ENCODE results near the gene NELFB. TPM values are rescaled to one million over a fixed set of nuclear protein-coding genes. Genes with fewer than 3 reads are reported as not detected.

NELFB gene
- total and polyA plus RNA-seq, 4 donors = 21.7 to 47.9 (median 38.2) TPM

DNA sequence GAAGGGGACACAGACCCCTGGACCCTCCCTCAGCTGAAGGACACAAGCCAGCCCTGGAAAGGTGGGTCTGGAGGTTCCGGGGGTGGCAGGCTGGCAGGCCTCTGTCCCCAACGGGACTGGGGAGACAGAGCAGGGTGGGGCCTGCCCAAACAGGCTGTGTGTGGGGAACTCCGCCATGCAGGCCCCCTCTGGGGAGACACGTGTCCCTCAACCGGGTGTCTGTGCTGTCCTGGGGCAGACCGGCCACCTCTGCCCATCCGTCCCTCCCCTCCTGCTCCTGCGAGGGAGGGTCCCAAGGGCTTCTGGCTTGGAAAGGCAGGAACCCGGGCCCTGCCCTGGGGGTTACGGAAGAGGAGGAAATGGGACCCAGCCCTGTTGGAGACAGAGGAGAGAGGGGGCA, 23.0 kb upstream of the NELFB start:
- Histone ChIP-seq H3K9me3 (ENCODE audit: control insufficient read depth, low read length) (no peaks in the 10 kb centered on the region), H3K4me3 (ENCODE audit: low read length in 2 of 2) (no peak overlapping the region), H3K4me1 (ENCODE audit: control insufficient read depth in 1 of 2, insufficient read depth in 2 of 2, low read length in 2 of 2) (no peaks in the 10 kb centered on the region), H3K36me3 (ENCODE audit: control insufficient read depth in 1 of 2, insufficient read depth in 2 of 2, low read length in 1 of 2) (no peaks in the 10 kb centered on the region), H3K27ac (ENCODE audit: low read depth in 1 of 2, low read length in 2 of 2) (no peak overlapping the region), H3K27me3 (ENCODE audit: control insufficient read depth in 1 of 2, insufficient read depth in 2 of 2, low read length in 1 of 2) (no peaks in the 10 kb centered on the region)
- intact Hi-C loops (cut with DNase I) = no loop called here
- 62 to 70% methylated on average over 10 of the region's 10 CpGs for WGBS, 2 donors
- DNase-seq (no peak), ATAC-seq (ENCODE audit: low FRiP score) (no peak)

DNA sequence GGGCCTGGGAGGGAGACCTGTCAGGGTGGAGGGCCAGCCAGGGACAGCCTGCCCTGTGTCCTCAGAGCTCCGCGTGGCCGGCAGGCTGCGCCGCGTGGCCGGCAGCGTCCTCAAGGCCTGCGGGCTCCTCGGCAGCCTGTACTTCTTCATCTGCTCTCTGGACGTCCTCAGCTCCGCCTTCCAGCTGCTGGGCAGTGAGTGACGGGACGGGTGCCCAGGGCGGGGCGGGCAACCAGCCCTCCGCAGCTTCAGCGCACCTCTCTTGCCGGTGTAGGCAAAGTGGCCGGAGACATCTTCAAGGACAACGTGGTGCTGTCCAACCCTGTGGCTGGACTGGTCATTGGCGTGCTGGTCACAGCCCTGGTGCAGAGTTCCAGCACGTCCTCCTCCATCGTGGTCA, 22.6 kb upstream of the NELFB start:
- DNase-seq = no peak
- no peak for ATAC-seq (ENCODE audit: low FRiP score)
- intact Hi-C loops (cut with DNase I) = no loop called here

DNA sequence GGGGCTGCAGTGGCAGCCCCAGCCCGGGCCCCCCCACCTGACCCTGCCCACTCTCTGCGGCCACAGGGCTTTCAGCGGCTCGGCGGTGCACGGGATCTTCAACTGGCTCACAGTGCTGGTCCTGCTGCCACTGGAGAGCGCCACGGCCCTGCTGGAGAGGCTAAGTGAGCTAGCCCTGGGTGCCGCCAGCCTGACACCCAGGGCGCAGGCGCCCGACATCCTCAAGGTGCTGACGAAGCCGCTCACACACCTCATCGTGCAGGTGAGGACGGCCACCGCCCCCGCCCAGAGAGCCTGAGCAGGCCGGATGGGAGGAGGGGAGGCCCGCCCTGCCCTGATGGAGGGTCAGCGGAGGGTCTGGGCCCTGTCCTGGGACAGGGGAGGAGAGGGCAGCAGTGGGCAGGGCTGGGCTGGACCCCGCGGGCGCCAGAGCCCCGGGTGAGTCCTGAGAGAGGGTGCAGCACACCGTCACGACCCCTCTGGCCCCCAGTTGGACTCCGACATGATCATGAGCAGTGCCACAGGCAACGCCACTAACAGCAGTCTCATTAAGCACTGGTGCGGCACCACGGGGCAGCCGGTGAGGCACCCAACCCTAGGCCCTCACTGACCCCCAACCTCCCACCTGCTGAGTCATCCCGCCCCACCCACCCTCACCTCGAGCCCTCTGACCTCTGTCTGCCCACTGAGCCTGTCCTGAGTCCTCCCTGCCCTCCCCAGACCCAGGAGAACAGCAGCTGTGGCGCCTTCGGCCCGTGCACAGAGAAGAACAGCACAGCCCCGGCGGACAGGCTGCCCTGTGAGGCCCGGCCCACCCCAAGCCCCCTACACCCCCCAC, 21.8 kb upstream of the NELFB start:
- ATAC-seq (ENCODE audit: low FRiP score) = no peak
- no peaks in the 10 kb centered on the region for H3K27me3 ChIP-seq (ENCODE audit: control insufficient read depth in 1 of 2, insufficient read depth in 2 of 2, low read length in 1 of 2)
- H3K4me3 ChIP-seq (ENCODE audit: low read length in 2 of 2) = no peak overlapping the region
- H3K36me3 ChIP-seq (ENCODE audit: control insufficient read depth in 1 of 2, insufficient read depth in 2 of 2, low read length in 1 of 2) = no peaks in the 10 kb centered on the region
- intact Hi-C loops (cut with DNase I) = no loop called here
- H3K9me3 ChIP-seq (ENCODE audit: control insufficient read depth, low read length) = no peaks in the 10 kb centered on the region
- 73 to 78% methylated on average over 34 to 40 of the region's 40 CpGs for WGBS, 2 donors
- DNase-seq = no peak
- no peaks in the 10 kb centered on the region for H3K4me1 ChIP-seq (ENCODE audit: control insufficient read depth in 1 of 2, insufficient read depth in 2 of 2, low read length in 2 of 2)
- no peak overlapping the region for H3K27ac ChIP-seq (ENCODE audit: low read depth in 1 of 2, low read length in 2 of 2)

More for the DNA sequence above, 22.6 kb upstream of the NELFB start:
- Histone ChIP-seq H3K4me1 (ENCODE audit: control insufficient read depth in 1 of 2, insufficient read depth in 2 of 2, low read length in 2 of 2) (no peaks in the 10 kb centered on the region), H3K9me3 (ENCODE audit: control insufficient read depth, low read length) (no peaks in the 10 kb centered on the region), H3K27ac (ENCODE audit: low read depth in 1 of 2, low read length in 2 of 2) (no peak overlapping the region), H3K27me3 (ENCODE audit: control insufficient read depth in 1 of 2, insufficient read depth in 2 of 2, low read length in 1 of 2) (no peaks in the 10 kb centered on the region), H3K4me3 (ENCODE audit: low read length in 2 of 2) (no peak overlapping the region), H3K36me3 (ENCODE audit: control insufficient read depth in 1 of 2, insufficient read depth in 2 of 2, low read length in 1 of 2) (no peaks in the 10 kb centered on the region)
- WGBS, 2 donors = 70 to 80% methylated on average over 23 to 24 of the region's 24 CpGs

DNA sequence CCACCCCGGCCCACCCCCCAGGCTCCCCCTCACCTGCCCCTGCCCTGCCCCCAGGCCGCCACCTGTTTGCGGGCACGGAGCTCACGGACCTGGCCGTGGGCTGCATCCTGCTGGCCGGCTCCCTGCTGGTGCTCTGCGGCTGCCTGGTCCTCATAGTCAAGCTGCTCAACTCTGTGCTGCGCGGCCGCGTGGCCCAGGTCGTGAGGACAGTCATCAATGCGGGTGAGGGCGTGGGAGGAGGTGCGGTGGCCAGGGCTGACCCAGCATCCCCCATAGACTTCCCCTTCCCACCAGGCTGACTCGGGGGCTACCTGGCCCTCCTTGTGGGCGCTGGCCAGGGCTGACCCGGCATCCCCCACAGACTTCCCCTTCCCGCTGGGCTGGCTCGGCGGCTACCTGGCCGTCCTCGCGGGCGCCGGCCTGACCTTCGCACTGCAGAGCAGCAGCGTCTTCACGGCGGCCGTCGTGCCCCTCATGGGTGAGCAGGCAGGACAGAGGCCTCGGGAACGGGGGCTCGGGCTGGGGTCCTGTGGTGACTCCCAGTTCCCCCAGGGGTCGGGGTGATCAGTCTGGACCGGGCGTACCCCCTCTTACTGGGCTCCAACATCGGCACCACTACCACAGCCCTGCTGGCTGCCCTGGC, 21.0 kb upstream of the NELFB start:
- 61 to 70% methylated on average over 40 of the region's 40 CpGs for WGBS, 2 donors
- no peaks in the 10 kb centered on the region for H3K9me3 ChIP-seq (ENCODE audit: control insufficient read depth, low read length)
- H3K4me3 ChIP-seq (ENCODE audit: low read length in 2 of 2) = no peak overlapping the region
- H3K27ac ChIP-seq (ENCODE audit: low read depth in 1 of 2, low read length in 2 of 2) = no peak overlapping the region
- no peaks in the 10 kb centered on the region for H3K36me3 ChIP-seq (ENCODE audit: control insufficient read depth in 1 of 2, insufficient read depth in 2 of 2, low read length in 1 of 2)
- no peak for DNase-seq
- H3K27me3 ChIP-seq (ENCODE audit: control insufficient read depth in 1 of 2, insufficient read depth in 2 of 2, low read length in 1 of 2) = no peaks in the 10 kb centered on the region
- H3K4me1 ChIP-seq (ENCODE audit: control insufficient read depth in 1 of 2, insufficient read depth in 2 of 2, low read length in 2 of 2) = no peaks in the 10 kb centered on the region
- ATAC-seq (ENCODE audit: low FRiP score) = no peak
- intact Hi-C loops (cut with DNase I) = no loop called here

- intact Hi-C loops (cut with DNase I) = no loop called here
- no peaks in the 10 kb centered on the region for H3K4me1 ChIP-seq (ENCODE audit: control insufficient read depth in 1 of 2, insufficient read depth in 2 of 2, low read length in 2 of 2)
- no peaks in the 10 kb centered on the region for H3K9me3 ChIP-seq (ENCODE audit: control insufficient read depth, low read length)
- 65 to 80% methylated on average over 17 to 18 of the region's 18 CpGs for WGBS, 2 donors
- H3K27me3 ChIP-seq (ENCODE audit: control insufficient read depth in 1 of 2, insufficient read depth in 2 of 2, low read length in 1 of 2) = no peaks in the 10 kb centered on the region
- ATAC-seq (ENCODE audit: low FRiP score) (no peak), DNase-seq (no peak)
- H3K27ac ChIP-seq (ENCODE audit: low read depth in 1 of 2, low read length in 2 of 2) = no peak overlapping the region
- H3K36me3 ChIP-seq (ENCODE audit: control insufficient read depth in 1 of 2, insufficient read depth in 2 of 2, low read length in 1 of 2) = no peaks in the 10 kb centered on the region
- H3K4me3 ChIP-seq (ENCODE audit: low read length in 2 of 2) = no peak overlapping the region
These were observed 20.2 kb upstream of the NELFB start for GRCh38 chr9:137234758-137235423.

- no peaks in the 10 kb centered on the region for H3K9me3 ChIP-seq (ENCODE audit: control insufficient read depth, low read length)
- 70 to 78% methylated on average over 34 to 35 of the region's 35 CpGs for WGBS, 2 donors
- no peaks in the 10 kb centered on the region for H3K4me1 ChIP-seq (ENCODE audit: control insufficient read depth in 1 of 2, insufficient read depth in 2 of 2, low read length in 2 of 2)
These were observed 19.5 kb upstream of the NELFB start for GRCh38 chr9:137235424-137236237.

DNA sequence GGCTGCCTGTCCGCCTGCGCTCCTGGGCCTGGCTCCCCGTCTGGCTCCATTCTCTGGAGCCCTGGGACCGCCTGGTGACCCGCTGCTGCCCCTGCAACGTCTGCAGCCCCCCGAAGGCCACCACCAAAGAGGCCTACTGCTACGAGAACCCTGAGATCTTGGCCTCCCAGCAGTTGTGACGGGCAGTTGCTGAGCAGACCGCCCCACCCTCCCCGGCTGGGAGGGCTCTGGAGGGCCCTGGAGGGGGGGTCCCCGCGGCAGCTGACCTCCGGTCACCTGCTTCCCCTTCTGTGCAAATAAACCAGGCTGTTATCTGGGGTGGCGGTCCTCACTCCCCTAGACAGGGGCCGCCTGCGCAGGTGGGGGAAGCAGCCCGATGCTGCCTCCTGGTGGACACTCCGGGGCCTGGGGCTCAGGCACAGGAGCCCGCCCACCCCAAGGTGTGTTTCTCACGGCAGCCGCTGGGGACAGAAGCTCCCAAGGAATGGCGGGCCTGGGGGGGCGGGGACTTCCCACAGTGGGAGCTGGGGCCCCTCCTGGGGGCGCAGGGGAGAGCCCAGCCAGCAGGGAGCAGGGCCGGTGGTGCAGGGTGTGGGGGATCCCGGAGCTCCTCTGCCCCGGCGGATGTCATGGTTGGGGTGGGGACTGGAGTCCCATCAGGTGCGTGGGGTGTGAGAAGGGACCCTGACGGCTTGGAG, 18.7 kb upstream of the NELFB start:
- Histone ChIP-seq H3K4me1 (ENCODE audit: control insufficient read depth in 1 of 2, insufficient read depth in 2 of 2, low read length in 2 of 2) (no peaks in the 10 kb centered on the region), H3K9me3 (ENCODE audit: control insufficient read depth, low read length) (no peaks in the 10 kb centered on the region), H3K36me3 (ENCODE audit: control insufficient read depth in 1 of 2, insufficient read depth in 2 of 2, low read length in 1 of 2) (no peaks in the 10 kb centered on the region), H3K4me3 (ENCODE audit: low read length in 2 of 2) (no peak overlapping the region), H3K27me3 (ENCODE audit: control insufficient read depth in 1 of 2, insufficient read depth in 2 of 2, low read length in 1 of 2) (peaks cover 0 to 2% of the 10 kb centered on the region in 2 donors), H3K27ac (ENCODE audit: low read depth in 1 of 2, low read length in 2 of 2) (no peak overlapping the region)
- ATAC-seq (ENCODE audit: low FRiP score) (peak; percentile 60), DNase-seq (peak; percentile 86 to 95)
- intact Hi-C loops (cut with DNase I) = no loop called here
- WGBS, 2 donors = 15 to 16% methylated on average over 31 of the region's 31 CpGs

More at GRCh38 chr9:137235424-137236237, 19.5 kb upstream of the NELFB start:
- intact Hi-C loops (cut with DNase I) = no loop called here
- Histone ChIP-seq H3K27me3 (ENCODE audit: control insufficient read depth in 1 of 2, insufficient read depth in 2 of 2, low read length in 1 of 2) (no peaks in the 10 kb centered on the region), H3K4me3 (ENCODE audit: low read length in 2 of 2) (no peak overlapping the region), H3K27ac (ENCODE audit: low read depth in 1 of 2, low read length in 2 of 2) (no peak overlapping the region), H3K36me3 (ENCODE audit: control insufficient read depth in 1 of 2, insufficient read depth in 2 of 2, low read length in 1 of 2) (no peaks in the 10 kb centered on the region)
- ATAC-seq (ENCODE audit: low FRiP score) (no peak), DNase-seq (no peak)

GRCh38 chr9:137236936-137237421, 18.1 kb upstream of the NELFB start:
- Histone ChIP-seq H3K4me1 (ENCODE audit: control insufficient read depth in 1 of 2, insufficient read depth in 2 of 2, low read length in 2 of 2) (no peaks in the 10 kb centered on the region), H3K4me3 (ENCODE audit: low read length in 2 of 2) (no peak overlapping the region), H3K27me3 (ENCODE audit: control insufficient read depth in 1 of 2, insufficient read depth in 2 of 2, low read length in 1 of 2) (peaks cover 0 to 2% of the 10 kb centered on the region in 2 donors), H3K36me3 (ENCODE audit: control insufficient read depth in 1 of 2, insufficient read depth in 2 of 2, low read length in 1 of 2) (no peaks in the 10 kb centered on the region), H3K27ac (ENCODE audit: low read depth in 1 of 2, low read length in 2 of 2) (no peak overlapping the region), H3K9me3 (ENCODE audit: control insufficient read depth, low read length) (no peaks in the 10 kb centered on the region)
- DNase-seq = no peak
- no peak for ATAC-seq (ENCODE audit: low FRiP score)
- WGBS, 2 donors = 50 to 63% methylated on average over 9 to 11 of the region's 11 CpGs
- intact Hi-C loops (cut with DNase I) = no loop called here

All from aorta (tissue), 5 donors.